Mesendoderm (in vitro differentiated cells): ENCODE data around the gene GPR176. TPM values are rescaled to one million over a fixed set of nuclear protein-coding genes. Genes with fewer than 3 reads are reported as not detected.

Experiments used
- DNase-seq: peaks from one replicate; pipeline ENCODE4 v3.0.0; 2013
- H2AK5ac ChIP-seq: 2 replicates; pipeline ENCODE4 v1.6.1; 2013; ENCODE audit warnings: low read length, inconsistent platforms
- H2BK120ac ChIP-seq: 2 replicates; pipeline ENCODE4 v1.6.1; 2013; ENCODE audit warnings: low read depth, mild to moderate bottlenecking, low read length, moderate library complexity, mixed read lengths
- H2BK15ac ChIP-seq: replicated peaks from 2 replicates; pipeline ENCODE4 v1.6.1; 2013; ENCODE audit warnings: low read depth, mild to moderate bottlenecking, moderate library complexity
- H2BK5ac ChIP-seq: 2 replicates; pipeline ENCODE4 v1.6.1; 2013; ENCODE audit warnings: low read length, inconsistent platforms
- H3K18ac ChIP-seq: 2 replicates; pipeline ENCODE4 v1.6.1; 2013; ENCODE audit warnings: mild to moderate bottlenecking, low read length, mixed read lengths
- H3K23ac ChIP-seq: one replicate; pipeline ENCODE4 v1.6.1; 2013; ENCODE audit warnings: low read length
- H3K27ac ChIP-seq: 2 replicates; pipeline ENCODE4 v1.5.1; 2013; ENCODE audit warnings: low read depth, mild to moderate bottlenecking, inconsistent platforms, low read length, moderate library complexity
- H3K27me3 ChIP-seq: 2 replicates; pipeline ENCODE4 v1.6.1; 2013; ENCODE audit warnings: low read length, control low read depth, mild to moderate bottlenecking, inconsistent platforms; ENCODE audit not compliant: insufficient read depth, poor library complexity
- H3K36me3 ChIP-seq: 2 replicates; pipeline ENCODE4 v1.6.1; 2013; ENCODE audit warnings: low read length, inconsistent platforms; ENCODE audit not compliant: control insufficient read depth, insufficient read depth
- H3K4ac ChIP-seq: one replicate; pipeline ENCODE4 v1.6.1; 2013; ENCODE audit warnings: low read depth, mild to moderate bottlenecking, low read length, moderate library complexity
- H3K4me1 ChIP-seq: 2 replicates; pipeline ENCODE4 v1.6.1; 2013; ENCODE audit warnings: low read depth, low read length, inconsistent platforms; ENCODE audit not compliant: control insufficient read depth
- H3K4me2 ChIP-seq: 2 replicates; pipeline ENCODE4 v1.6.1; 2013; ENCODE audit warnings: low read length
- H3K4me3 ChIP-seq: 2 replicates; pipeline ENCODE4 v1.5.1; 2013; ENCODE audit warnings: mild to moderate bottlenecking, low read length
- H3K56ac ChIP-seq: one replicate; pipeline ENCODE4 v1.6.1; 2013; ENCODE audit warnings: low read length
- H3K79me1 ChIP-seq: 2 replicates; pipeline ENCODE4 v1.6.1; 2013; ENCODE audit warnings: low read length, inconsistent platforms
- H3K79me2 ChIP-seq: 2 replicates; pipeline ENCODE4 v1.6.1; 2013; ENCODE audit warnings: mild to moderate bottlenecking, low read length; ENCODE audit not compliant: control insufficient read depth, insufficient read depth
- H3K9ac ChIP-seq: 2 replicates; pipeline ENCODE4 v1.6.1; 2013; ENCODE audit warnings: low read length, inconsistent platforms
- H4K5ac ChIP-seq: one replicate; pipeline ENCODE4 v1.6.1; 2013; ENCODE audit warnings: low read length
- H4K8ac ChIP-seq: one replicate; pipeline ENCODE4 v1.6.1; 2013; ENCODE audit warnings: low read depth, mild to moderate bottlenecking, control low read depth, low read length, moderate library complexity
- WGBS: extraction: QIAGEN DNeasy Blood & Tissue Kit; methylation state at CpG from one replicate; pipeline ENCODE4 v1.1.7; 2013; ENCODE audit warnings: low lambda C conversion rate, missing lambda C conversion rate; ENCODE audit not compliant: insufficient coverage; ENCODE audit errors: extremely low coverage; 5-methylcytosine and 5-hydroxymethylcytosine counted together
- small RNA-seq: library from polyadenylated mRNA; stranded (forward); fragments of <200 nt; extraction: miRNeasy Mini kit (QIAGEN cat#:217004); gene quantifications from one replicate; pipeline ENCODE3, GENCODE V24; 2013; ENCODE audit not compliant: insufficient read depth

The GPR176 gene

DNA sequence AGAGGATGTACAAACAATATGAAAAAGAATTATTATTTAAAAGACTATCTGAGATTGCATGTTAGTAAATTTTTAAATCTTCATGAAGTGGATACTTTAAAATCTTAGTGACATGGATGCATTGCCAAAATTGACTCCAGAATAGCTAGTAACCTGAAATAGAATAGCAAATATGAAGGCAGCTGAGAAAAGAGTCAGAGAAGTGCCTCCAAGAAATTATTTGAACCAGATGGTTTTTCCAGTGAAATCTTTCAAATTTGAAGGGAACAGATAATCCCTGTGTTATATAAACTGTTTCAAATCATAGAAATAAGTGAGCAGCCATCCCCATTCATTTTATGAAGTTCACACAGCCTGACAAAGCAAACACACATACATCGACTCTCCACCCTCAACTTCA lies 167.1 kb downstream of the GPR176 start:
- Histone ChIP-seq H4K8ac (no peak overlapping the region), H2BK120ac (no peak overlapping the region), H3K4me2 (no peak overlapping the region), H3K4me1 (no peaks in the 10 kb centered on the region), H3K23ac (no peak overlapping the region), H3K4ac (no peak overlapping the region), H3K79me2 (no peaks in the 10 kb centered on the region), H3K56ac (no peak overlapping the region), H3K27me3 (no peaks in the 10 kb centered on the region), H3K18ac (no peak overlapping the region), H2AK5ac (no peak overlapping the region), H2BK5ac (no peak overlapping the region), H2BK15ac (no peak overlapping the region), H3K4me3 (no peak overlapping the region), H3K9ac (no peak overlapping the region), H3K79me1 (no peaks in the 10 kb centered on the region), H4K5ac (no peak overlapping the region), H3K36me3 (no peaks in the 10 kb centered on the region), H3K27ac (no peak overlapping the region)
- no peak for DNase-seq
- WGBS: 100% methylated on average over 1 of the region's 1 CpG

DNA sequence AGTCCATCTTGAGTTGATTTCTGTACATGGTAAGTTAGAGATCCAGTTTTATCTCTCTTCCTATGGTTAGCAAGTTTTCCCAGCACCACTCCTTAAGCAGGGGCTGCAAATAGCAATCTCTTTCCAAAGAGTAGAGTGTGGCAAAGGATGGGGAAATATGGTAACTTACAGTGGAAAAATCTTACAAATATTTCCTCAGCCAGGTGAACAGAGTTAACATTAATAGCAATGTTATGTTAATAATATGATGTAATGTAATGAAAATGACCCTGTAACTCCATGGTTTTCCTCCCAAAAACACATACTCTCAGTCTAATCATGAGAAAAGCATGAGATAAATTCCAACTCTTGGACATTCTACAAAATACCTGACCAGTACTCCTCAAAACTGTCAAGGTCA lies 167.8 kb downstream of the GPR176 start:
- Histone ChIP-seq H2AK5ac (no peak overlapping the region), H3K4me2 (no peak overlapping the region), H3K18ac (no peak overlapping the region), H3K4me1 (no peaks in the 10 kb centered on the region), H4K8ac (no peak overlapping the region), H2BK120ac (no peak overlapping the region), H3K27ac (no peak overlapping the region), H3K4me3 (no peak overlapping the region), H2BK15ac (no peak overlapping the region), H3K27me3 (no peaks in the 10 kb centered on the region), H3K36me3 (no peaks in the 10 kb centered on the region), H2BK5ac (no peak overlapping the region), H3K79me2 (no peaks in the 10 kb centered on the region), H3K56ac (no peak overlapping the region), H3K9ac (no peak overlapping the region), H3K79me1 (no peaks in the 10 kb centered on the region), H3K4ac (no peak overlapping the region), H4K5ac (no peak overlapping the region), H3K23ac (no peak overlapping the region)
- no peak for DNase-seq

Small RNAs within 50 kb of the gene (small RNA-seq; reads per million reads assigned to genes)
- not detected for gene RF00019
